GM06990 (cell line): Measurements from ENCODE around the gene NDUFS1.
"Not testable (repeated sequence)": the region's sequence is repeated elsewhere in the genome, so short reads cannot be mapped to it uniquely, and the experiment has no call there.

Source experiments
- DNase-seq: peaks from one replicate; pipeline ENCODE4 v3.0.0-alpha.2; 2011; ENCODE audit not compliant: insufficient read length; ENCODE audit errors: extremely low read depth
- H3K27me3 ChIP-seq: replicated peaks from 2 replicates; pipeline ENCODE4 v1.6.0; 2011; ENCODE audit warnings: low read length; ENCODE audit not compliant: control insufficient read depth, insufficient read depth
- H3K36me3 ChIP-seq: 2 replicates; pipeline ENCODE4 v1.5.1; 2011; ENCODE audit warnings: low read length; ENCODE audit not compliant: control insufficient read depth, insufficient read depth
- H3K4me3 ChIP-seq: replicated peaks from 2 replicates; pipeline ENCODE4 v1.5.1; 2011; ENCODE audit warnings: low read depth, mild to moderate bottlenecking, control low read depth, low read length
- CTCF ChIP-seq: IDR thresholded peaks from 2 replicates; pipeline ENCODE4 v1.5.1; 2011; ENCODE audit warnings: low read length, control low read depth, mild to moderate bottlenecking, inconsistent platforms; ENCODE audit not compliant: insufficient read depth, poor library complexity, severe bottlenecking

Gene NDUFS1

GRCh38 chr2:206143451-206143850, 15.8 kb downstream of the NDUFS1 start:
- no peak for TF ChIP-seq CTCF
- H3K4me3 ChIP-seq = no peak overlapping the region
- peaks cover 13% of the 10 kb centered on the region for H3K36me3 ChIP-seq
- DNase-seq = no peak
- H3K27me3 ChIP-seq = no peaks in the 10 kb centered on the region

GRCh38 chr2:206127656-206128055, 31.6 kb downstream of the NDUFS1 start:
- no peak for DNase-seq
- peaks cover 1% of the 10 kb centered on the region for H3K36me3 ChIP-seq
- H3K27me3 ChIP-seq = no peaks in the 10 kb centered on the region
- no peak overlapping the region for H3K4me3 ChIP-seq
- TF ChIP-seq CTCF = no peak

- no peak overlapping the region for H3K4me3 ChIP-seq
- H3K27me3 ChIP-seq = no peaks in the 10 kb centered on the region
- no peaks in the 10 kb centered on the region; the same call in none of the 2 replicates for H3K36me3 ChIP-seq
- DNase-seq = no peak
- TF ChIP-seq CTCF = no peak
These were observed 33.3 kb downstream of the NDUFS1 start for GRCh38 chr2:206125901-206126300.

DNA sequence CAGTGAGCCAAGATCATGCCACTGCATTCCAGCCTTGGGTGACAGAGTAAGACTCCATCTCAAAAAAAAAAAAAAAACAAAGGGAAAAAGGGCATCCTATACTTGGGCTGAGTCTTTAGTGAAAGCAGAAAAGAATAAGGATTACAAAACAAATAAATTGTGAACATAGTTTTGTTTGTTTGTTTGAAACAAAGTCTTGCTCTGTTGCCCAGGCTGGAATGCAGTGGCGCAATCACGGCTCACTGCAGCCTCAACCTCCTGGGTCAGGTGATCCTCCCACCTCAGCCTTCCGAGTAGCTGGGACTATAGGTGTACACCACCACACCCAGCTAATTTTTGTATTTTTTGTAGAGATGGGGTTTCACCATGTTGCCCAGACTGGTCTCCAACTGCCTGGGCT, 36.7 kb downstream of the NDUFS1 start:
- DNase-seq, H3K4me3 ChIP-seq, H3K36me3 ChIP-seq: not testable (repeated sequence)

GRCh38 chr2:206116278-206116677, 43.0 kb downstream of the NDUFS1 start:
- no peak for TF ChIP-seq CTCF
- peaks cover 5% of the 10 kb centered on the region for H3K36me3 ChIP-seq
- no peaks in the 10 kb centered on the region for H3K27me3 ChIP-seq
- no peak overlapping the region for H3K4me3 ChIP-seq
- no peak for DNase-seq

More for the DNA sequence above, 36.7 kb downstream of the NDUFS1 start:
- H3K27me3 ChIP-seq = not testable (repeated sequence)

DNA sequence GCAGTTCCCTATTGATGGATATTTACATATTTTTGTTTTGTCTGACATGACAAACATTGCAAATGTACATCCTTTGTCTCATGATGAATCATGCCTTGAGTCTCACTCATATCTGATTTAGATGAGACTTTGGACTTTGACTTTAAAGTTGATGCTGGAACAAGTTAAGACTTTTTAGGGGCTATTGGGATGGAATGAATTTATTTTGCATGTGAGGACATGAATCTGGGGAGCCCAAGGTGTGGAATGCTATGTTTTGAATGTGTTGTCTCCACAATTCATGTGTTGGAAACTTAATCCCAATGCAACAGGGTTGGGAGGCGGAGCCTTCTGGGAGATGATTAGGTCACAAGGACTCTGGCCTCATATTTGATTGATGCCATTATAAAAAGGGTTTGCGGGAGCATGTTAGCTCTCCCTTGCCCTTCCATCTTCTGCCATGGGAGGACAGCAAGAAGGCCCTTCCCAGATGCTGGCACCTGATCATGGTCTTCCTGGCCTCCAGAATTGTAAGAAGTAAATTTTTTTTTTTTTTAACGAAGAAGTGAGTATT, 44.1 kb downstream of the NDUFS1 start:
- Histone ChIP-seq H3K4me3 (no peak overlapping the region), H3K27me3 (no peaks in the 10 kb centered on the region), H3K36me3 (peaks cover 4% of the 10 kb centered on the region)
- DNase-seq = no peak
- no peak for TF ChIP-seq CTCF
